ENCODE results near the gene UQCC2.

Gene UQCC2

DNA sequence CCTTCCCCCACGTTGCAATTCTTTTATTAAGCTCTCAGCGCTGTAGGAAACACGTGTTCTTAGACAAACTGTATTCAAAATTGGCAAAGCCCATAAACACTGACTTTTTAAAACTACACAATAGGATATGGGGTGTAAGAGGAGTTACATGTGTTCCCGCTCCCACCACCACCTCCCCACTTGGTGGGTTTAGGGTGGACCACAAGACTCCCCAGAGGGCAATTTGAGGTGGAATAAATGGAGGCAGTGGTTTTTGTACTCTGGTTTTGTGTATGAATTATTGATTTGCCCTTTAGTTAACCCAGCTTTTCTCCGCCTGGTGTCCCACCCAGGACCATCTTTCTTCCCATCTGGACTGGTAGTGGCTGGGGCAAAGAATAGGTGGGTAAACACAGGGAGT is 3.7 kb downstream of the UQCC2 start:
- DNase-seq (ENCODE audit: low read depth in 3 of 3): no peak

- no peak for DNase-seq (ENCODE audit: low read depth in 3 of 3)
Measured at GRCh38 chr6:33705955-33706725, 5.4 kb downstream of the UQCC2 start.

- DNase-seq (ENCODE audit: low read depth in 3 of 3): no peak
Measured at GRCh38 chr6:33705268-33705885, 6.1 kb downstream of the UQCC2 start.

DNA sequence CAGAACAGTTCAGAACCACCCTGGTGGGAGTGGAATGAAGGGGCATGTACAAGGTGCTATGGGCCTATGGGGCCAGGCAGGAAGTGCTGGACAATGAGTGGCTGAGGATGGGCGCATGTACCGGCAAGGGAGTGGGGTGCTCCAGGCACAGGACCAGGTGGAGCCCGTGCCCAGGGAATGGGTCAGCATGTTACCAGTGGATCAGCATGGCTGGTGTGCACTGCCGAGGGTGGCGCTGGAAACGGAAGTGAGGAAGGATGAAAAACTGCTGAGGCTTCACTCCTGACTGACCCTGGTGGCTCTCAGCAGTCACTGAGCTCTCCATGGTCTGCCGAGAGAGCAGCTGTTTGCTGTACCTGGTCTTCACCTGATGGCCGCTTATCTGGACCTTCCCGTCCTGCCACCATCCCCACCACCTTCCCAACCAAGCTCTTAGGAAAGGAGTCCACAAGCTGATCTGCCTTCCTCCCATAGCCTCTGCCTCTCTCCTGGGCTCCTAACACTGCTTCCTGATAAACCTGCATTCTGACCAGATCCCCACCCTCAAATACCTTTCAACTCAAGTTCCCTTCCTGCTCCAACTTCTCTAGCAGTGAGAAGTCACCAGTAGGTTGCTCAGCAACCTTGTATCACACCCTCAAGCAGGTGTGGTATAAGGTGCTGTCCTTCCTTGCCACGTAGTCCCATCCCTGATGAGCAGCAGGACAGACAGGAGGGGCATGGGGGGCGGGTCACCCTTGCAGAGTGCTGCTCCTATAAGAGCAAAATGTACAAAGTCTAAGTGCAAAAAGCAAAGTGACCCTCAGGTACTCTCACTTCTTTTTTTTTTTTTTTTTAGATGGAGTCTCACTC is 7.1 kb downstream of the UQCC2 start:
- DNase-seq (ENCODE audit: low read depth in 3 of 3): no peak

GRCh38 chr6:33702345-33702977 is 9.0 kb downstream of the UQCC2 start:
- no peak for DNase-seq (ENCODE audit: low read depth in 3 of 3)

- peak; percentile 42 to 57 (median 50) for DNase-seq (ENCODE audit: low read depth in 3 of 3)
Measured at GRCh38 chr6:33700391-33701050, 11.0 kb downstream of the UQCC2 start.

- DNase-seq (ENCODE audit: low read depth in 3 of 3): no peak
Measured at GRCh38 chr6:33699739-33700138, 11.8 kb downstream of the UQCC2 start.

GRCh38 chr6:33699131-33699530 is 12.4 kb downstream of the UQCC2 start:
- DNase-seq (ENCODE audit: low read depth in 3 of 3): no peak

- no peak for DNase-seq (ENCODE audit: low read depth in 3 of 3)
Measured at GRCh38 chr6:33698494-33698893, 13.0 kb downstream of the UQCC2 start.

DNA sequence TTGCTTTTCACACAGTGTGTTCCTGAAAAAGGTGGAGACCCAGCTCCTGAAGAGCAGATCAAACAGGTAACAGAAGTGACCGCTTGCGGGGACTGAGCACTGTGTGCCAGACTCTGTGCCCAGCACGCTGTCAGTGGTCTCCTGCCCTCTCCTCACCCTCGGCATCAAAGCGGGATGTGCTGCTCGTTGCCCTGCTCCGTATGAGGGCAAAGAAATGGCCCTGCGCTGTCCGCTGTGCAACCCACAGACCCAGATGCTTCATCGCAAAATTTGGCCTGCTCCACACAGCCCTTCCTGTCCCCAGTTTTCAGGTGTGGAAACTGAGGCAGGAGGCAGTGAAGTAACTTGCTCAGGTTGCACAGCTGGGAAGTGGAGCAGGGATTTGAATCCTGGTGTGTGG is 13.7 kb downstream of the UQCC2 start:
- DNase-seq (ENCODE audit: low read depth in 3 of 3): no peak

DNA sequence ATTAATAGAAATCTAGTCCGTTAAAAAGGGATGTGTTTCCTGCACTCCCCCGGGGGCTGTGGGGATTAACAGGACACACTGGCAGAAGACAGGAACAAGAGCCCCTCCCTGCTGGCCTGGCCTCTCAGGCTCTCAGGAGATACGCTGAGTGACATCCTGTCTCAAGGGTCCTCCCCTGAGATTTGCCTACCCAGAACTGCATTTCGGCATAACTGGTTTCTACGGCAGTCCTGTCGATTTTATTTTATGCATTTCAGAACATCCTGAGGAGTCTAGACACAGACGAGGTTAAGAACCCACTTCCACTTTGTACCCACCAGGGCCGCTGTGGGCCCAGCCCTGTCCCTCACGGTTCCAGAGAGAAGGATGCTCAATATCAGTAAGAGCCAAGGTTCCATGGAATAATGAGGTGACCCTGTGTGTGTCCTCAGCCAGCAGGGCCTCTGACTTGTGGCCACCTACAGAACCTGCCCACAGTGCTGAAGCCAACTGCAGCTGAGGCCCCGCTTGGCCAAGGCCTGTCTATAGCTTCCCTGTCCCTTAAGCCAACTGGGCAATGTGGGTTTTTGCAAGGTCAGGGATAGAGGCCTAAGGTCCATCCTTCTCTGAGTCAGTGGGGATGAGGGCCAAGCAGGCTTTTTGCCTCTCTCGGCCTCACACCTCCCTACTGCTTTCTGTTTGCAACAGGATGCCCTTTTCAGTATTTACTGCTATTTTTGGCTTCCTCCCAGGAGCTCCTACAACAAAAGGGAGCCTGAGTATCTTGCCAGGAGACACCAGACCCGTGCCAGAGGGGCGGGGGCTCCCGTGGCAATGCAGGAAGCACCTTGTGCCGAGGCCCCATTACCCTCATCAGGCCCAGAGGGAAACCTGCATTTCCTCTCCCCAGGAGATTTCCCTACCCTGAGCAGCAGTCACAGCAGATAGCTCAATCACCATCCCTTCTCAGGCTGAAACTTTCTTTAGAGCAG is 14.7 kb downstream of the UQCC2 start:
- no peak for DNase-seq (ENCODE audit: low read depth in 3 of 3)

DNA sequence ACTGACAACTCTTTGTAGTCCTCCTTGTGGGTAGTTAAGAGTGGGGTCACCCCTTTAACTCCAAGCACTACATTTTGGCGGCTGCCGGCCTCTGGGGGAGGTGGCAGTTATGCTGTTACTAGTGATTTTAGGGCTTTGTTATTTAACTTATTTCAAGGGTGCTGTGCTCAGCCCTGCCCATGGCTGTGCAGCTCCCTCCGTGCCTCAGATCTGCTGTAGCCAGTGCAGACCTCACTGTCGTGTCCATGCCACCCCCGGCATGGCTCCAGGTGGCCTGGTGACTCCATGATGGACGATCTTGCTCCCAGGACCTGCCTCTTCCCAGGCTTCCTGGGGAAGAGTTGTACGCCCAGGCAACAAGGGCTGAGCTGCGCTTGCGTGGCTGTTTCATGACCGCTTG is 15.4 kb downstream of the UQCC2 start:
- DNase-seq (ENCODE audit: low read depth in 3 of 3): no peak

GRCh38 chr6:33695451-33695887 is 16.0 kb downstream of the UQCC2 start:
- no peak for DNase-seq (ENCODE audit: low read depth in 3 of 3)

GRCh38 chr6:33694977-33695376 is 16.5 kb downstream of the UQCC2 start:
- DNase-seq (ENCODE audit: low read depth in 3 of 3): no peak

- peak; percentile 43 to 61 (median 58) for DNase-seq (ENCODE audit: low read depth in 3 of 3)
Measured at GRCh38 chr6:33694401-33694931, 17.0 kb downstream of the UQCC2 start.

- DNase-seq (ENCODE audit: low read depth in 3 of 3): no peak
Measured at GRCh38 chr6:33693186-33694105, 18.1 kb downstream of the UQCC2 start.

DNA sequence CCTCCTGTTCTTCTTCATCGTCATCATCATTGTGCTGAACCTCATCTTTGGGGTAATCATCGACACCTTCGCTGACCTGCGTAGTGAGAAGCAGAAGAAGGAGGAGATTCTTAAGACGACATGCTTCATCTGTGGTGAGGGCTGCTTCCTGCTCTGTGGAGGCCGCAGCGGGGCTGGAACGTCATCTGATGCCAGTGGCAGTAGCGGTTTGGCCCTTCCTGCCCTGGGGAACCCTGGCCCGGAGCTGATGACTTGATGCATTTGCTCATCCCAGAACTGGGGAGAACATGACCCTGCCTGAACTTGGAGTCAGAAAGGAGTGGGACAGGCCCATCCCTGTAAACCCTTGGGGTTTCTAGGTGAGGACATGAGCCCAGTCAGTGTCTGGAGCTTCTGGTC is 18.7 kb downstream of the UQCC2 start:
- DNase-seq (ENCODE audit: low read depth in 3 of 3): no peak

DNA sequence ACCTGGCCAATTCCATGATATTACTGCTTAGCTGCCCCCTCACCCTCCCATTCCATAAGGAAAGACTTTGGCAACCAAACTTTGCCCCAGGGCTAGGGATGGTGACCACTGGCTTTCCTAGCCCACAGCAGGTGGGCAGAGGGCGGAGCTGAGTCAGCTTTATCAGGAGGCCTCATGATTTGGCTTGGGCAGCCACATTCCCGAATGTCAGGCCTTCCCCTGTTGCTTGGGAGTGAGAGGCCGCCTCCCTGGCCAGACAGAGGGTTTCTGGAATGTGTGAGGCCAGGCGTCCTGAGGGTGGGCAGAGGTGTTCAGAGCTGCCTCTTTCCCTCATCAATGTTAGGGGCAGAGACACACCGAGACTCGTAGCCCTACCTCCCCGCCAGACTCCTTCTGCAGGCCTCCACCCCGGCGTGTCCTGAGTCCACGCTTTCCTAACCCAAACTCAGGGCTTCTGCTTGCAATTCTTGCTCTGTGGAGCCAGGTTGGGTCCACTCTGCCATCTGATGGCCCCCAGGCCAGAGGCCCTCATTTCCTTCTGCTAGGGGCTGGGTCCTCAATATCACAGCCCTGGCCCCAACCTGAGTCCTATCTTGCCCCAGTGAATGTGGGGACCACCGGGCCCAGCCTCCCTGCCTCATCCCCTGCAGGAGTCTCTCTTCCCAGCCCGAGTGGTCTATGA is 19.3 kb downstream of the UQCC2 start:
- DNase-seq (ENCODE audit: low read depth in 3 of 3): no peak

Measured in stimulated activated CD4-positive, alpha-beta T cell treated with anti-CD3 and anti-CD28 coated beads, TNF-alpha, amount 100 ng/mL, for 4 hours (primary cell).